NCI-H2227 (cell line): Measurements from ENCODE around the gene OCIAD2.
"Not testable (repeated sequence)": the region's sequence is repeated elsewhere in the genome, so short reads cannot be mapped to it uniquely, and the experiment has no call there.

Source experiments
- DNase-seq: peaks from one replicate; lab custom pipeline; 2025; ENCODE audit not compliant: unreplicated experiment; lab: John Stamatoyannopoulos, UW

OCIAD2 gene

DNA sequence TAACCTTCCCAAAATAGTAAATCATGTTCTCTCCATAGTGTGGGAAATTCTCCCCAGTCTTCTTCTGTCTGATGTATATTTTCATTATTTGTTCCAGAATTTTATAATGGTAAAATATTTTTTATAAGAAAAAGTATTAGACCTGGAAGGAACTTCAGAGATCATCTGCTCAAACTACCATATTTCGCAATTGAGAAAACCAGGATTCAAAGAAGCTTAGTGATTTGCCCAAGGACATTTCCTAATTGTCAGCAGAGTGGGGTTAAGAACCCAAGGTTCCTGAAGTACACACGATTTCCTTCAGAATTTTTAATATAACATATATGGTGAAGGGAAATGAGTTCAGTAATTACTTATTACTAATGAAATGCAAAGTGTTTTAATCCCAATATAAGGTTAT is 51.6 kb downstream of the OCIAD2 start:
- no peak for DNase-seq

DNA sequence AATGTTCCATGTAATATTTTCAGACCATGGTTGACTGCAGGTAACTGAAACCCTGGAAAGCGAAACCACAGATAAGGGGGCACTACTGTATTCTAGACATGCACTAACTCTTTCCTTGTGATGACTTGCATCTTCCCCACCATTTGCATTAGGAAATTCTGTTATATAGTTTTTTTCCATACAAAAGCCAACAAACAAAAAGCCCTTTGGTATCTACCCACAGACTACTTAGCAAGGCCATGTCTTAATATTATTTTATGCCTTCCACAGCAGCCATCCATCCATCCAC is 52.2 kb downstream of the OCIAD2 start:
- DNase-seq, result no peak

DNA sequence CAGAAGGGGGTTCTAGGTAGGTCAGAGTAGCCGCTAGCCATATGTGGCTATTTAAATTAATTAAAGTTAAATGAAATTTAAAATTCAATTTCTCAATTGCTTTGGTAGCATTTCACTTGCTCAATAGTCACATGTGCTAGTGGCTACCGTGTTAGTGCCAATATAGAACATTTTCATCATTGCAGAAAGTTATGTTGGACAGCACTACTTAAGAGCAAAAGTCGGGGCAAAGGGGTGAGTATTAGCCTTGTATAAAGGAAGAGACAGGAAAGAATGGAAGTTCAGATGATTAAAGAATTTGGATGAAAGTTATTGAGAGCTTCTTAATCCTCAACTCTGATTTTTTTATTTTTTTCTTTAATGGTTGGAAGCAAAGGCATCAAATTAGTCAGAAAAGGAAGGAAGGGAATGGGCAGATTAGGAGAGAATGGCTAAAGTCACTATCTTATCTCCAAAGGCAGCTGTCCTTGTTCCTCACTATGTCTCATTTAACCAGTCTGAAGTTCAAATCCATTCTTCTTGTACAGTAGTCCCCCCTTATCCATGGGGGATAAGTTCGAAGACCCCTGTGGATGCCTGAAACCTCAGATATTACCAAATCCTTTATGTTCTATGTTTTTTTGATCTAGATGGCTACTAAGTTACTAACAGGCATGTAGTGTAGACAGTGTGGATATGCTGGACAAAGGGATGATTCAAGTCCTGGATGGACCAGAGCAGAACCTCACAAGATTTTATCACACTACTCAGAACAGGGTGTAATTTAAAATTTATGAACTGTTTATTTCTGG is 52.8 kb downstream of the OCIAD2 start:
- no peak for DNase-seq

DNA sequence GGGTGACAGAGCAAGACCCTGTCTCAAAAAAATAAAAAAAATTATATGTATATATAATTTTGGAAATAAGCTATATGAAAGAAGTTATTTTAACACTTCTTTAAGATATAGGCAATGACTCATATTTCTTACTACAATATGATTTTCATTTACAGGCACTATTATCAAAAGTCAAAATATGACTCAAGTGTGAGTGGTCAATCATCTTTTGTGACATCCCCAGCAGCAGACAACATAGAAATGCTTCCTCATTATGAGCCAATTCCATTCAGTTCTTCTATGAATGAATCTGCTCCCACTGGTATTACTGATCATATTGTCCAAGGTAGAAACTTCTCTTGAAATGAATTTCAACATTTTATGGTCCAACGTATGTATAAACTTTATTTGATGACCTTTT is 54.9 kb downstream of the OCIAD2 start:
- no peak for DNase-seq

DNA sequence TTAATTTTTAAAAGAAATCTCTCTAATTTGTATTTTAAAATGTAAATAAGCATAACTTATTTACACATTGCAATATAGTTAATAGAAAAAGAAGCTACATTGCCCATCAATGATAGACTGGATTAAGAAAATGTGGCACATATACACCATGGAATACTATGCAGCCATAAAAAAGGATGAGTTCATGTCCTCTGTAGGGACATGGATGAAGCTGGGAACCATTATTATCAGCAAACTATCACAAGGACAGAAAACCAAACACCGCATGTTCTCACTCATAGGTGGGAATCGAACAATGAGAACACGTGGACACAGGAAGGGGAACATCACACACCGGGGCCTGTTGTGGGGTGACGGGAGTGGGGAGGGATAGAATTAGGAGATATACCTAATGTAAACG is 57.8 kb downstream of the OCIAD2 start:
- not testable (repeated sequence) for DNase-seq

DNA sequence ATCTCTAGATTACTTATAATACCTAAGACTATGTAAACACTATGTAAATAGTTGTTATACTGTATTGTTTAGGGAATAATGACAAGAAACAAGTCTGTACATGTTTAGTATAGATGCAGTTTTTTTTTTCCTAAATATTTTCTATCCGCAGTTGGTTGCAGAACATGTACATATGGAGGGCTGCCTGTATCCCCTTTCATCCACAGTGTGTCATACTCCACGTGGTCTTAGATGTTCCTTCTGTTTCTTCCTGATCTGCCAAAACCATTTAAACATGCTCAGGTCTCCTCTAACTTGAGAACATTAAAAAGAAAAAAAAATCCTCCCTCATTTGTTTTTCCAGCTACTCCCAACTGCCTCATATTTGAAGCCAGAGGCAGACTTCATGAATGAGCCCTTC is 61.7 kb downstream of the OCIAD2 start:
- DNase-seq, result no peak

DNA sequence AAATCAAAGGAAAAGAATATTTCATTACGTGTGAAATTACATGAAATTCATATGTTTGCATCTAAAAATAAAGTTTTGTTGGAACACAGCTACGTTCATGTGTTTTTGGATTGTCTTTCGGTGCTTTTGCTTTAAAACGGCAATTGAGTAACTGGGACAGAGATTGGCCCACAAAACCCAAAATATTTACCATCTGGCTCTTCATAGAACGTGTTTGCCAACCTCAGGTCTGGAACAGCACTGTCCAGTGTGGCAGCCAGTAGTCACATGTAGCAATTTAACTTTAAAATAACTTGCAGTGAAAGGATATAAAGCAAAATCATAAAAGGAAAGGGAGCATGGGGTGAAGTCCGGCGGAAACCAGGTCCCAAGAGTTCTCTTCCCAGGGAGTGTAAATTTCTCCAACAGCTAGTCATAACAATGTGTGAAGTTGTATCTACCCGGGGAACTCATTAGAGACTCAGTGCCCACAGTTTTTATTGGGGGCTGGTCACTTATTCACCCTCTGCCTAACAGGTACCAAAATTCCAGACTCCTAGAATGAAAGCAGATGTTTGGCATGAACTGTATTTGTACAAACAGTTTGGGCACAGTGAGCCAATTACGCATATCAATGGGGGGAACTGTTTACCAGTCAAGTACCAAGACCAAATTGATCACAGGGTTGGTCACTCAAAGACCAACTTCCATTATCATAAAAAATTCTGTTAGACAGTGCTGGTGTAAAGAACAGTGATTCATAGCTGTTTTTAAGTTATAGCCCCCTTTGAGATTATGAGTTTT is 65.3 kb downstream of the OCIAD2 start:
- DNase-seq, result no peak

DNA sequence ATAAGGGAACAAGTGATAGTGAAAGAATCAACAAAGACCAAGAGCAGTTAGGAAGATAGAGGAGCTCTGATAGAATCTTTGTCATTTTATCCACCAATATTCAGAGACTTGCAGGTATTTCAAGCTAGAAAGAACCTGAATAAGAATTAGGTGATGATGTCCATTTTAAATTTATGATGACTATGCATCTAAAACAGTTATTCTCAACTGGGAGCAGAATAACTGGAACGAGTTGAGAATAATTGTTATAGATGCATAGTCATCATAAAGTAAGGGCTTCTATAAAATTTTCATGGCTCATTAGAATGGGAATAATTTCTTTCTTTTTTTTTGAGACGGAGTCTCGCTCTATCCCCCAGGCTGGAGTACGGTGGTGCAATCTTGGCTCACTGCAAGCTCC is 69.9 kb downstream of the OCIAD2 start:
- DNase-seq, result no peak
